ENCODE data around the gene BLOC1S1.

Gene BLOC1S1

GRCh38 chr12:55765736-55766290 lies 50.0 kb downstream of the BLOC1S1 start:
- Mint-ChIP-seq H3K27ac (no peak overlapping the region), H3K27me3 (no peaks in the 10 kb centered on the region), H3K4me3 (no peak overlapping the region), H3K4me1 (peaks cover 21% of the 10 kb centered on the region), H3K9me3 (no peaks in the 10 kb centered on the region), H3K36me3 (peaks cover 9% of the 10 kb centered on the region)

- Mint-ChIP-seq H3K4me3 (no peak overlapping the region), H3K27me3 (no peaks in the 10 kb centered on the region), H3K9me3 (no peaks in the 10 kb centered on the region), H3K4me1 (peaks cover 24% of the 10 kb centered on the region), H3K27ac (no peak overlapping the region), H3K36me3 (peaks cover 7% of the 10 kb centered on the region)
Measured at GRCh38 chr12:55767156-55767555, 51.3 kb downstream of the BLOC1S1 start.

All from activated naive CD4-positive, alpha-beta T cell treated with anti-CD3 and anti-CD28 coated beads, Interleukin-2, amount 50 U/mL, for 24 hours (primary cell).